Naive thymus-derived CD8-positive, alpha-beta T cell (primary cell): ENCODE data around the gene LIN9. TPM values are rescaled to one million over a fixed set of nuclear protein-coding genes. Genes with fewer than 3 reads are reported as not detected.
A peak's percentile ranks its signal among the peaks of the same experiment; 100 is the strongest.

ENCODE experiments used
- ATAC-seq, 2 donors: fragments of 150-1000 bp; cut with Tn5 transposase in 1 of 2; sonication (Bioruptor Pico), chemical (Tn5 transposase) in 1 of 2; 1 replicate in 1 of 2; 2 replicates in 1 of 2; pipeline ENCODE4 v1.10.0; 2021; ENCODE audit warnings: mild to moderate bottlenecking in 2 of 2, moderate library complexity in 2 of 2
- POLR2A ChIA-PET: fragments of 350-600 bp; sonication (Branson Sonifier 250); formaldehyde crosslinking; loops from one replicate; lab custom pipeline; 2021; ENCODE audit warnings: antibody characterized with exemption; lab: Charles Lee
- DNase-seq, 10 donors: peaks; one replicate each; pipeline versions ENCODE4 v3.0.0 to v3.0.0-alpha.2; 2020 to 2022
- H3K27ac Mint-ChIP-seq, 10 donors: one replicate each; pipeline ENCODE4 v1.8.0; 2020 to 2022; ENCODE audit warnings: mild to moderate bottlenecking in 10 of 10, mixed read lengths in 10 of 10, moderate library complexity in 4 of 10, inconsistent platforms in 1 of 10
- H3K27me3 Mint-ChIP-seq, 5 donors: one replicate each; pipeline ENCODE4 v1.8.0; 2021 to 2022; ENCODE audit warnings: mixed read lengths in 5 of 5
- H3K36me3 Mint-ChIP-seq, 3 donors: one replicate each; pipeline ENCODE4 v1.8.0; 2020 to 2022; ENCODE audit warnings: mixed read lengths in 3 of 3, mild to moderate bottlenecking in 2 of 3, inconsistent platforms in 1 of 3
- H3K4me1 Mint-ChIP-seq, 4 donors: one replicate each; pipeline ENCODE4 v1.8.0; 2021 to 2022; ENCODE audit warnings: mixed read lengths in 4 of 4
- H3K4me3 Mint-ChIP-seq, 10 donors: one replicate each; pipeline ENCODE4 v1.8.0; 2020 to 2022; ENCODE audit warnings: mild to moderate bottlenecking in 10 of 10, mixed read lengths in 10 of 10, moderate library complexity in 6 of 10, inconsistent platforms in 1 of 10
- H3K9me3 Mint-ChIP-seq, 9 donors: one replicate each; pipeline ENCODE4 v1.8.0; 2020 to 2022; ENCODE audit warnings: mixed read lengths in 9 of 9, mild to moderate bottlenecking in 3 of 9, inconsistent platforms in 1 of 9, moderate library complexity in 1 of 9
- polyA plus RNA-seq, 3 donors: library from polyadenylated mRNA; unstranded; fragments of 300-500 nt; fragmentation: Illumina TruSeq; gene quantifications; one replicate each; pipeline ENCODE4 v1.2.3, GENCODE V29; 2021
- total RNA-seq, 8 experiments: library from RNA in 2 of 8; stranded (reverse) in 2 of 8; gene quantifications; one replicate each; pipeline ENCODE4 v1.2.3 and lab custom pipeline; 2021 to 2026

LIN9 gene, protein sequence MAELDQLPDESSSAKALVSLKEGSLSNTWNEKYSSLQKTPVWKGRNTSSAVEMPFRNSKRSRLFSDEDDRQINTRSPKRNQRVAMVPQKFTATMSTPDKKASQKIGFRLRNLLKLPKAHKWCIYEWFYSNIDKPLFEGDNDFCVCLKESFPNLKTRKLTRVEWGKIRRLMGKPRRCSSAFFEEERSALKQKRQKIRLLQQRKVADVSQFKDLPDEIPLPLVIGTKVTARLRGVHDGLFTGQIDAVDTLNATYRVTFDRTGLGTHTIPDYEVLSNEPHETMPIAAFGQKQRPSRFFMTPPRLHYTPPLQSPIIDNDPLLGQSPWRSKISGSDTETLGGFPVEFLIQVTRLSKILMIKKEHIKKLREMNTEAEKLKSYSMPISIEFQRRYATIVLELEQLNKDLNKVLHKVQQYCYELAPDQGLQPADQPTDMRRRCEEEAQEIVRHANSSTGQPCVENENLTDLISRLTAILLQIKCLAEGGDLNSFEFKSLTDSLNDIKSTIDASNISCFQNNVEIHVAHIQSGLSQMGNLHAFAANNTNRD
- 1 to 10 TPM; 8.2 to 8.7 TPM for total RNA-seq
- 1 to 10 TPM; 3.6 to 4.2 (median 4.1) TPM for polyA plus RNA-seq
- 5.4 to 16.2 (median 11.7) reads per million in 6 experiments for total RNA-seq (lab: John Stamatoyannopoulos, UW)

DNA sequence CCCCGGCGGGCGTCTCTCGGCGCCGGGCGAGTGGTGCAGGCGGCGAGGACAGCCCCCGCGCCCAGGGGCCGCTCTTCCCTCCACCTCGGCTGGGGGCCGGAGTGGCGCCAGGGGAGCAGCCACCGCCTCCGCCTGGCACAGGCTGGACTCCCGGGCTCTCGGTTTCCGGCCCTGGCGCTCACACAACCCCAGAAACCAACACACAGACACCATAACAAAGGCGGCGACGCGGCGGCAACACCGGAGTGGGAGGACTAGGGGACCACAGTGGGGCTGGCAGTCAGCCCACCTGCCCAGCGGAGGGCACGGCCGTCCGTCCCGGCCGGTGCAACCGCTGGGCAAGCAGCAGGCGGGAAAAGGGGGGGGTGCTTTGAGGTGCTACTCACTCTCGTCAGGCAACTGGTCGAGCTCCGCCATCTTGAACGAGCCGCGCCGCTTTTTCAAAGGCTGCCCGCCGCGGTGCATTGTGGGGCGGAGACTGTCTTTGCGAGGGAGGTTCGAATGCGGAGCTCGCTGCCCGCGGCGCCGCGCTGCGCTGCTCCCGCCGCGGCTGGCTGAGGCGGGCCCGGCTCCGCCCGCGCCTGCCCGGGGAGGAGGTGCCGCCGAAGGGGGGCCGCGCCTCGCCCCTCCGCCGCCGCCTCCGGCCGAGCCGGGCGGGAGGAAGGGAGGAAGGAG is at the start of gene LIN9:
LIN9 (minus strand) TSS at position 442 of the 675 bp plus-strand sequence; CDS start at position 417, 25 bp downstream.
- Mint-ChIP-seq H3K9me3 (no peaks in the 10 kb centered on the region), H3K27ac (peak within 1 kb of the TSS; percentile 54 to 94 (median 91)), H3K4me3 (peak within 1 kb of the TSS; percentile 84 to 96 (median 92)), H3K27me3 (peaks cover 0 to 12% (median 2%) of the 10 kb centered on the region in 5 donors), H3K36me3 (no peaks in the 10 kb centered on the region), H3K4me1 (peaks cover 9 to 24% (median 21%) of the 10 kb centered on the region in 4 donors)
- ATAC-seq = peak; percentile 87 to 91
- POLR2A ChIA-PET = interaction anchor here (0.5 to 1.2 kb wide), 6 partner anchors 99 to 700 kb away, joined by 3 to 4 read pairs (median 4); partner anchors contain the start of genes COQ8A, PARP1 and SDE2
- peak; percentile 83 to 94 (median 89) for DNase-seq

DNA sequence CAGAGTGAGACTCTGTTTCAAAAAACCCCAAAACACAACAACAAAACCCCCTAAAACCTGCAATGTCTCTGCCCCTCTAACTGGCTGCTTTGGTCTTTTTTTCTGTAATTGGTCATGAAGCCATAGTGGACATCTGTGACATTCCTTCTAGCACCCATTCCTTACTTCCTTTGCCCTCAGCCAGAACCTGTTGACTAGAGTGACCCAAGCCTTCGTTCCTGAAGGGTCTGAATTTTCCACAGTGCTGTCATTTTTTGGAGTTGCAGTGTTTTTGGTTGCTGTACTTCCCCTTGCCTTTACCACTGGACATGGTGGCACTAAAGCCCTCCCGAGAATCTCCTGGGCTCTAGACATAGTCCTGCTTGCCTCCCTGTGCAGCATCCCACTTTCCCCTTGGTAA is 48.5 kb upstream of the LIN9 start:
- peaks cover 0 to 56% (median 22%) of the 10 kb centered on the region in 3 donors for H3K36me3 Mint-ChIP-seq
- DNase-seq = no peak
- H3K27me3 Mint-ChIP-seq = no peaks in the 10 kb centered on the region
- no peaks in the 10 kb centered on the region for H3K9me3 Mint-ChIP-seq
- peaks cover 0 to 3% (median 0%) of the 10 kb centered on the region in 4 donors for H3K4me1 Mint-ChIP-seq
- no peak for ATAC-seq
- POLR2A ChIA-PET = no interaction called here
- H3K27ac Mint-ChIP-seq = peak overlapping the region in 1 of 10 donors; percentile 9
- no peak overlapping the region for H3K4me3 Mint-ChIP-seq

DNA sequence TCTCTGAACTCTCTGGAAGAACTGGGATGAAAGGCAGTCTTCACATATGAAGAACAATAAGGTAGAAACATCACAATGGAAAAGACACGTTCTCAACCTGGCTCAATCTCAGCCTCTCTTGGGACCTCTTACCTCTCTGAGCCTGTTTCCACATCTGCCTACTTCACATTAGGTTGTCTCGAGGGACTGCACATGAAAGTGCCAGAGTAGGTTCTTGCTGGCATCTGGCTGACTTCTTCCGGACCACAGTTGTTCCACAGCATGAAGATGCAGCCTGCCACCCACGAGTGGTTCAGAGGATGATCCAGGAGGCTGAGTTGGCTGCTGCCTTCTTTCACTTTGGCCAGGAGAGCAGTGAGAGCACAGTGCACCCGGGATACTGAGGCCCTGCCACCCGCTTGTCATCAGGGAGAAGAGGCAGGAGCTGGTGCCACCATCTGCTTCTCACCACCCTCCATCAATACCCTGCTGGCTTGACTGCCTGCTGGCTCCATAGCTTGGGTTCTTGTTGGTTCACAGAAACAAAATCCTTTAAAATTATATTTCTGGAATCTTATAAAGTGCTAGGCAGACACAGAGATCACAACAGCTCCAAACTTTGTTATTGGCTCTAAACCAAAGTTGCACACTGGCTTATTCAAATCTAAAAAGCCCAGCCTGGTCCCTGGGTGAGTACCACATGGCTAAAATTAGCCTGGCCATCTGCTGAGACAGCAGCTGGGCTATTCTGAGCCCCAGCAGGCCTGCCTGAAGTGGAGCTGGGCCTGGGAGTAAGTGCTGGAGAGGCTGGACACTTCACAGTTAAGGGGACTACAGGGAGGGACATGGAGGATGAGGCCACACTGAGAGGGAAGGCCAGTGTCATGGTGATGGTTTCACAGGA is 46.9 kb upstream of the LIN9 start:
- Mint-ChIP-seq H3K4me3 (no peak overlapping the region), H3K27me3 (no peaks in the 10 kb centered on the region), H3K4me1 (peaks cover 0 to 3% (median 0%) of the 10 kb centered on the region in 4 donors), H3K36me3 (peaks cover 0 to 41% (median 12%) of the 10 kb centered on the region in 3 donors), H3K27ac (peak overlapping the region in 6 of 10 donors; percentile 15 to 70 (median 46)), H3K9me3 (no peaks in the 10 kb centered on the region)
- DNase-seq (no peak), ATAC-seq (no peak)
- POLR2A ChIA-PET = no interaction called here

DNA sequence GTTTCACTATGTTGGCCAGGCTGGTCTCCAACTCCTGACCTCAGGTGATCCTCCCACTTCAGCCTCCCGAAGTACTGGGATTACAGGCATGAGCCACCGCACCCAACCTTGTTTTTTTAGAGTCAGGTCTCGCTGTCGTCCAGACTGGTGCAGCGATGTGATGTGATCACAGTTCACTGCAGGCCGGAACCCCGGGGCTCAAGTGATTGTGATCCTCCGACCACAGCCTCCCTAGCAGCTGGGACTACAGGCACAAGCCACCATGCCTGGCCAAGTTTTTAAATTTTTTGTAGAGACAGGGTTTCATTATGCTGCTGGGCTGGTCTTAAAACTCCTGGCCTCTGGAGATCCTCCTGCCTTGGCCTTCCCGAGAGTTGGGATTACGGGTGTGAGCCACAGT is 46.1 kb upstream of the LIN9 start:
- H3K4me1 Mint-ChIP-seq = peaks cover 0 to 4% (median 2%) of the 10 kb centered on the region in 4 donors
- H3K9me3 Mint-ChIP-seq = no peaks in the 10 kb centered on the region
- ATAC-seq (no peak), DNase-seq (no peak)
- peak overlapping the region in 2 of 10 donors; percentile 34 to 40 for H3K27ac Mint-ChIP-seq
- H3K4me3 Mint-ChIP-seq = no peak overlapping the region
- POLR2A ChIA-PET = no interaction called here
- H3K36me3 Mint-ChIP-seq = peaks cover 0 to 32% (median 7%) of the 10 kb centered on the region in 3 donors
- H3K27me3 Mint-ChIP-seq = no peaks in the 10 kb centered on the region

DNA sequence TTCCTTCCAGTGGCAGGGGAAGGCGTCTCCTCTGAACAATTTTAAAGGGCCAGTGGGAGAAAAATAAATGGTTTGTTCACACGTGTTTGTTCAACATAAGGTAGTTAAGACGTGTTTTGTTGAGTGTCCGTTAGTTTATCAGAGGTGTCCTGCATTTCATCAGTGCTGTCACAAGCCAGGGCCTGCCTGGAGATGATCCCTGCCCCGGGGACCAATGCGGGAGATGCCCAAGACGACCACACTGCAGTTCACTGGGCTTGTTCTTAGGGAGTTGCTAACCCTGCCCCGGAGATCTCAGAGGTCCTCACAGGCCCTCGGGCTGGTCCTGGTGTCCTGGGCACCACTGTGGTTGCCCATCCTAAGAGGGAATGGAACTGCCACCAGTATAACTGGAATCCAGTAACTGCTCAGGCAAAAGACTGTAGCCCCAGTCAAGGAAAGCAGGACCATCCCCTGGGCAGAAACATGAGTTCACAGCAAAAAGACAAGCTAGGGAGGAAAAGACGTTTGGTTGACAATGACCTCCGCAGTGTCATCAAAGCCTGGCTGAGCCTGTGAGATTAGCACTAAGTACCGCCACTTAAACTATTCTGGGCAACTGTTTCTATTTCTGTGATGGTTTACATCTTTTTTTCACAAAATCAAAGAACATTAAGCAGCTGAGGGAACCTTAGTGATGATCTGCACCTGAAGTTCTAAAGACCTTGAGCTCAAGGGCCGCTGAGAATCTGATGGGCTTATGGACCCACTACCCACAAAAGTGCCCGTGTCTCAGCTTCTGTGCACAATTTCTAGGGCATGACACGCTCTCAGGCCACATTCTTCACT is 44.9 kb upstream of the LIN9 start:
- no peak for ATAC-seq
- Mint-ChIP-seq H3K27me3 (no peaks in the 10 kb centered on the region), H3K9me3 (no peaks in the 10 kb centered on the region), H3K4me3 (no peak overlapping the region), H3K4me1 (peaks cover 0 to 7% (median 3%) of the 10 kb centered on the region in 4 donors), H3K36me3 (peaks cover 0 to 22% (median 0%) of the 10 kb centered on the region in 3 donors), H3K27ac (peak overlapping the region in 2 of 10 donors; percentile 52 to 79)
- POLR2A ChIA-PET = no interaction called here
- no peak for DNase-seq

DNA sequence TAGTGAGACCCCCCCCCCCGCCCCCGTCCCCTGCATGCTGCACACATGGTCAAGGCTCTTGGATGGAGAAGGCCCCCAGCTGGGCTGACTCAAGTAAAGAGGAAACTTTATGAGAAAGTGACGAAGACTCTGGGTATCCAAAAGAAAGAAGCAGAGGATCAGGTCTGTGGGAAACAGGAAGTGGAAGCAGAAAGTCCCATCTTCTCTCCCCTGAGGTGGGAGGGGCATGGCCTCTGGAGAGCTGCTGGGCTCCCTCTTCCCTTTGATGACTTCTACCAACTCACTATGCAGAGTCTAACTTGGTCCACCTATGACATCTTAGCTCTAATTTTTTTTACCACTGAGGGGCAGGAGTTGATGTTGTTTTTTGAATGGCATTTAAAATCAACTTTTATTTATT is 42.7 kb upstream of the LIN9 start:
- ATAC-seq (no peak), DNase-seq (no peak)
- Mint-ChIP-seq H3K27me3 (peaks cover 0 to 1% (median 0%) of the 10 kb centered on the region in 5 donors), H3K9me3 (no peaks in the 10 kb centered on the region), H3K36me3 (peaks cover 0 to 5% (median 0%) of the 10 kb centered on the region in 3 donors), H3K27ac (no peak overlapping the region), H3K4me3 (no peak overlapping the region), H3K4me1 (peaks cover 0 to 7% (median 4%) of the 10 kb centered on the region in 4 donors)
- POLR2A ChIA-PET = no interaction called here

DNA sequence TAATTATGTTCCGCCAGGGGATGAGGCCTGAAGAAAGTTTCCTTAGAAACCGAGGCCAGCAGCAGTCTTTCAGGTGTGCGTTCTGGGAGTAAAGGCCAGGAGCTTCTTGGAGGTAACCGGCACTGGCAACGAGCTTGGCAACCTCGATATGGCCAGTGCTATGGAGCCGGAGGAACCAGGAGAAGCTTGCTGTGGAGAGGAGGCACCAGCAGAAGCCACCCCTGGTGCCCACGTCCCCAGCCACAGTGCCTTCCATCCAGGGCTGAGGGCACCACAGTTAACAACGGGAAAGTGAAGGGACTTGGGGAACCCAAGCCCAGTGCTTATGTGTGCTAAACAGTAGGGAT is 41.5 kb upstream of the LIN9 start:
- peaks cover 0 to 6% (median 4%) of the 10 kb centered on the region in 4 donors for H3K4me1 Mint-ChIP-seq
- H3K36me3 Mint-ChIP-seq = no peaks in the 10 kb centered on the region
- POLR2A ChIA-PET = no interaction called here
- ATAC-seq (no peak), DNase-seq (no peak)
- H3K27me3 Mint-ChIP-seq = peaks cover 0 to 1% (median 0%) of the 10 kb centered on the region in 5 donors
- peak overlapping the region in 1 of 10 donors; percentile 10 for H3K27ac Mint-ChIP-seq
- H3K4me3 Mint-ChIP-seq = no peak overlapping the region
- H3K9me3 Mint-ChIP-seq = no peaks in the 10 kb centered on the region

DNA sequence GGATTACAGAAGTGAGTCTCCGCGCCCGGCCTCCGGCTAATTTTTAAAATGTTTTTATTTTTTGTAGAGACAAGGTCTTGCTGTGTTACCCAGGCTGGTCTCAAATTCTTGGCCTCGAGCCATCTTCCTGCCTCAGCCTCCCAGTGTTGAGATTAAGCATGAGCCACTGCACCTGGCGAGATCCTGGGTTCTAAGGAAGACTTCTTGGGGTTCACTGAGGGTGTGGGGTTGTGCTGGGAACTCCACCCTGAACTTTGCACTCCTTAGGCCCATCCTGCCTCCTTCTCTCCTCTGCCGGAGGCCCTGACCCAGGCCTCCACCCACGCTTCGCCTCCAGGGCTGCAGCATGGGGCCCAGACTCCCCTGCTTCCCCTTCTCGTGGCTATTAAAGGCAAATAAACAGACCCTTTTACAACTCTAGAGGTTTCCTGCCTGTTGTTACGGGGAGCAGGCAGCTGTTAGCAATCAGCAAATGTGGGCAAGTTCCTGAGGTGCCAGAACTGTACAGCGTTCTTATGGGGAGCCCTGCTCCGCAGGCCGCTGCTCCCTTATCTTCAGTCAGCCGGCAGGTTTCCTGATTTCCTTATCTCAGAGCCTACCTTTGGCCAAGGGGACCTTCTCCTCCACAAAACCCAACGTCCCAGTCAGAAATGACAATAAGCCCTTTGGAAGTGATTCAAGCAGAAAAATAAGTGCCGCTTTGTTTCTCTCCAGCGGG is 41.0 kb upstream of the LIN9 start:
- Mint-ChIP-seq H3K9me3 (no peaks in the 10 kb centered on the region), H3K36me3 (no peaks in the 10 kb centered on the region), H3K27me3 (peaks cover 0 to 1% (median 0%) of the 10 kb centered on the region in 5 donors), H3K4me3 (no peak overlapping the region), H3K4me1 (peaks cover 0 to 4% (median 4%) of the 10 kb centered on the region in 4 donors), H3K27ac (no peak overlapping the region)
- DNase-seq (no peak), ATAC-seq (no peak)
- POLR2A ChIA-PET = no interaction called here

DNA sequence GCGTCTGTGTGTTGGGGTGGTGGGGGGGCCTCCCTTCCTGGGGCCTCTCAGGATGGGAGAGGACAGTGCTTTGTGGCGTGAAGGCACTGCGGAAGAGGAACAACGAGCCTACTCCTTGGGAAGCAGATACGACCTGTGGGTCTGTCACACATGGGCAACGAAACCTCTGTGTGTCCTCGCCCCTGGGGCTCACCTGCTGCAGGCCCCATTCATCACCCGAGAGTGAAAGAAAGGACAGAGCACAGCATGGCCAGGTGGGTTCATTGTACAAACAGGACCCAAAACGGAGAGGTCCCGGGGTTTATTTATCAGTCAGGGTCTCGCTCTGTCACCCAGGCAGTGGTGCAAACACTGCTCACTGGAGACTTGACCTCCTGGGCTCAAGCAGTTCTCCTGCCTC is 40.1 kb upstream of the LIN9 start:
- H3K27me3 Mint-ChIP-seq = peaks cover 0 to 1% (median 0%) of the 10 kb centered on the region in 5 donors
- no peak overlapping the region for H3K4me3 Mint-ChIP-seq
- H3K9me3 Mint-ChIP-seq = no peaks in the 10 kb centered on the region
- H3K27ac Mint-ChIP-seq = no peak overlapping the region
- POLR2A ChIA-PET = no interaction called here
- ATAC-seq = no peak
- DNase-seq = no peak
- H3K4me1 Mint-ChIP-seq = peaks cover 0 to 4% (median 4%) of the 10 kb centered on the region in 4 donors
- H3K36me3 Mint-ChIP-seq = no peaks in the 10 kb centered on the region

DNA sequence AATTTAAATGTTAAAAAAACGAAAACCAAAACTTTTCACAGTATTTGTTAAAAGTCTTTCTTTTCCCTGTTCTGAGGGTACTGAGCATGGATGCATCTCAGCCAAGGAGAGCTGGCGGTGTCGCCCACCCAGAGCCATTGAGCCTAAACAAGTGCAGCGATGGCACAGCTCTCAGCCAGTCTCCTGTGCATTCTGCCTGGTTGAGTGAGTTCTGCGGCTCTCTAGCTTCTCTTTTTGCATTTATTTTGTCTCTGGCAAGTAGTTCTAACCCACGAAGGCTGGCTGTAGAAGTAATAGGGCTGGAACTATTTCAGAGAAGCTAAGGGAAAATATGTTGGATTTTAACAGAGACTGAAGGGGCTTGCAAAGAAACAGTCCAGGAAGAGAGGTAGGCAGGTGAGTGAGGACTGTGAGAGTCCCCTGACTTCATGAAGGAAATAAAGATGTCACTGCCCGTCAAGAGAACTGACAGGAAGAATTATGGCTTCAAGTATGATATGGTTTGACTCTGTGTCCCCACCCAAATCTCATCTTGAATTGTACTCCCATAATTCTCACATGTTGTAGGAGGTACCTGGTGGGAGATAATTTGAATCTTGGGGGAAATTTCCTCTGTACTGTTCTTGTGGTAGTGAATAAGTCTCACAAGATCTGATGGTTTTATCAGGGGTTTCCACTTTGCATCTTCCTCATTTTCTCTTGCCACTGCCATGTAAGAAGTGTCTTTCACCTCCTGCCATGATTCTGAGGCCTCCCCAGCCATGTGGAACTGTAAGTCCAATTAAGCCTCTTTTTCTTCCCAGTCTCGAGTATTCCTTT is 35.7 kb upstream of the LIN9 start:
- Mint-ChIP-seq H3K9me3 (peaks cover 0 to 22% (median 8%) of the 10 kb centered on the region in 9 donors), H3K27ac (no peak overlapping the region), H3K4me1 (peaks cover 0 to 4% (median 0%) of the 10 kb centered on the region in 4 donors), H3K27me3 (peaks cover 5 to 13% (median 8%) of the 10 kb centered on the region in 5 donors), H3K4me3 (no peak overlapping the region), H3K36me3 (peaks cover 0 to 14% (median 12%) of the 10 kb centered on the region in 3 donors)
- ATAC-seq = no peak
- DNase-seq = no peak
- POLR2A ChIA-PET = no interaction called here
